ENCODE results near the gene ERCC8. TPM values are rescaled to one million over a fixed set of nuclear protein-coding genes. Genes with fewer than 3 reads are reported as not detected.
"Not testable (repeated sequence)": the region's sequence is repeated elsewhere in the genome, so short reads cannot be mapped to it uniquely, and the experiment has no call there.

ERCC8 gene
- polyA plus RNA-seq, 4 donors = 2.9 to 9.5 (median 5.9) TPM

DNA sequence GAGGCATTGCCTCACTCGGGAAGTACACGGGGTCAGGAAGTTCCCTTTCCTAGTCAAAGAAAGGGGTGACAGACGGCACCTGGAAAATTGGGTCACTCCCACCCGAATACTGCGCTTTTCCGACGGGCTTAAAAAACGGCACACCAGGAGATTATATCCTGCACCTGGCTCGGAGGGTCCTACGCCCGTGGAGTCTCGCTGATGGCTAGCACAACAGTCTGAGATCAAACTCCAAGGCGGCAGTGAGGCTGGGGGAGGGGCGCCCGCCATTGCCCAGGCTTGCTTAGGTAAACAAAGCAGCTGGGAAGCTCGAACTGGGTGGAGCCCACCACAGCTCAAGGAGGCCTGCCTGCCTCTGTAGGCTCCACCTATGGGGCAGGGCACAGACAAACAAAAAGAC, 84.3 kb downstream of the ERCC8 start:
- not testable (repeated sequence) for H3K4me1 ChIP-seq (ENCODE audit: control insufficient read depth in 3 of 3, insufficient read depth in 2 of 3, low read depth in 1 of 3, low read length in 2 of 3); H3K4me3 ChIP-seq (ENCODE audit: low read depth in 1 of 3, low read length in 3 of 3); H3K9me3 ChIP-seq (ENCODE audit: control insufficient read depth in 2 of 2, insufficient read depth in 1 of 2, low read depth in 1 of 2, low read length in 1 of 2); H3K36me3 ChIP-seq (ENCODE audit: control insufficient read depth in 3 of 3, insufficient read depth in 2 of 3, low read depth in 1 of 3, low read length in 3 of 3); DNase-seq; FAIRE-seq; H3K27ac ChIP-seq (ENCODE audit: low read depth in 1 of 3, low read length in 2 of 3); H3K27me3 ChIP-seq (ENCODE audit: control insufficient read depth in 3 of 3, insufficient read depth in 3 of 3, low read length in 3 of 3)
- WGBS, 3 donors = 89 to 98% (median 94%) methylated on average over 14 to 16 of the region's 16 CpGs

DNA sequence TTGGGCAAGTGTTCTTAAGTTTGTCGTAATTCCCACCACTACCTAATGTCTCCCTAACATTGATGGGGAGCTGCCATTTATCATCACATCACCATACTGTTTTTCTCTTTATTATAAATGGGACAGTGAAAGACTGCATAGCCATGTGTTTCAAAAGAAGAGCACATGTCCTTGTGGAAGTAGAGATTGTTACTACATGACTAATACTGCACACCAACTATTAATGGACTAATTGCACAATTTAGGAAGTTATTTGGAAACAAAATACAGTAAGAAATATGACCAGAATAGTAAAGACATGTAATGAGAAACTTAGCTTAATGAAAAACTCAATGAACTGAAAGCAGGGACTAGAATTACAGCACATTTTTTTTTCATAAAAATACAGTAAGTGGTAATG, 88.8 kb downstream of the ERCC8 start:
- no peak for FAIRE-seq
- no peaks in the 10 kb centered on the region for H3K9me3 ChIP-seq (ENCODE audit: control insufficient read depth in 2 of 2, insufficient read depth in 1 of 2, low read depth in 1 of 2, low read length in 1 of 2)
- H3K36me3 ChIP-seq (ENCODE audit: control insufficient read depth in 3 of 3, insufficient read depth in 2 of 3, low read depth in 1 of 3, low read length in 3 of 3) = no peaks in the 10 kb centered on the region
- peaks cover 0 to 7% (median 0%) of the 10 kb centered on the region in 3 donors for H3K4me1 ChIP-seq (ENCODE audit: control insufficient read depth in 3 of 3, insufficient read depth in 2 of 3, low read depth in 1 of 3, low read length in 2 of 3)
- no peaks in the 10 kb centered on the region for H3K27me3 ChIP-seq (ENCODE audit: control insufficient read depth in 3 of 3, insufficient read depth in 3 of 3, low read length in 3 of 3)
- H3K27ac ChIP-seq (ENCODE audit: low read depth in 1 of 3, low read length in 2 of 3) = no peak overlapping the region
- WGBS, 3 donors = 95 to 100% (median 96%) methylated on average over 1 of the region's 1 CpG
- no peak overlapping the region for H3K4me3 ChIP-seq (ENCODE audit: low read depth in 1 of 3, low read length in 3 of 3)
- DNase-seq = no peak

DNA sequence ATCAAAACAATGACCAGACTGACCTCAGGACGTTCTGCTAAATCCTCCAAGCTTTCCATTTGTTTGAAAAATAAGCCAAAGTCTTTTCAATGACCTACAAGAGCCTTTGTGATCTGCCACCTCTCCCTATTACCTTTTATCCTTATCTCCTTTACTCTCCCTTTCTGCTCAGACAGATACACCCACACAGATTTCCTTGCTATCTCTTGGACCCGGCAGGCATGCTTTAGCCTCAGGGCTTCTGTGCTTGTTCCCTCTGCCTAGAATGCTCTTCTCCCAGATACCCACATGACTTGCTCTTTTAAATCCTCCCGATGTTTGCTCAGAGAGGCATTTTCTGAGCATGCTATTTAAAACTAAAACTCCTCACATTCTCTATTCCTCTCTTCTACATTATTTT, 91.9 kb downstream of the ERCC8 start:
- Histone ChIP-seq H3K27ac (ENCODE audit: low read depth in 1 of 3, low read length in 2 of 3) (no peak overlapping the region), H3K4me3 (ENCODE audit: low read depth in 1 of 3, low read length in 3 of 3) (no peak overlapping the region), H3K9me3 (ENCODE audit: control insufficient read depth in 2 of 2, insufficient read depth in 1 of 2, low read depth in 1 of 2, low read length in 1 of 2) (no peaks in the 10 kb centered on the region), H3K36me3 (ENCODE audit: control insufficient read depth in 3 of 3, insufficient read depth in 2 of 3, low read depth in 1 of 3, low read length in 3 of 3) (no peaks in the 10 kb centered on the region), H3K27me3 (ENCODE audit: control insufficient read depth in 3 of 3, insufficient read depth in 3 of 3, low read length in 3 of 3) (no peaks in the 10 kb centered on the region), H3K4me1 (ENCODE audit: control insufficient read depth in 3 of 3, insufficient read depth in 2 of 3, low read depth in 1 of 3, low read length in 2 of 3) (peaks cover 0 to 7% (median 0%) of the 10 kb centered on the region in 3 donors)
- no peak for FAIRE-seq
- DNase-seq = peak in 1 of 2 donors; percentile 19
- 12 to 33% (median 31%) methylated on average over 3 of the region's 3 CpGs for WGBS, 3 donors

DNA sequence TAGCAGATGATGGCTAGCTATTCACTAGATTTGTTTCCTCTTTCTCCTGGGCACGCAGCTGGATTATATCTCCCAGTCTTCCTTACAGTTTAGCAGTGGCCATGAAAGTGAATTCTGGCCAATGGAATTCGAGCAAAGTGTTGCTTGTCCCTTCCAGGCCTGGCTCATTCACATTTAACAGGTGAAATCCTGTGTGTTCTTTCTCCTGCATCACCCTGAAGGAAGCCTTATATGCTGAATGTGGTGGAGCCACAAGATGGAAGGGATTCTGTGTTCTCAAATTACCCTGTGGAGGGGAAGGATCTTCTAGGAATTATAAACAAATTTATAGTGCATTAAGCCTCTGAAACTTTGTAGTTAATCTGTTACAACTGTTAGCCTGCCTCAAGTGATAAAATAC, 92.6 kb downstream of the ERCC8 start:
- H3K4me3 ChIP-seq (ENCODE audit: low read depth in 1 of 3, low read length in 3 of 3) = no peak overlapping the region
- no peaks in the 10 kb centered on the region for H3K9me3 ChIP-seq (ENCODE audit: control insufficient read depth in 2 of 2, insufficient read depth in 1 of 2, low read depth in 1 of 2, low read length in 1 of 2)
- H3K4me1 ChIP-seq (ENCODE audit: control insufficient read depth in 3 of 3, insufficient read depth in 2 of 3, low read depth in 1 of 3, low read length in 2 of 3) = peaks cover 0 to 7% (median 0%) of the 10 kb centered on the region in 3 donors
- no peak overlapping the region for H3K27ac ChIP-seq (ENCODE audit: low read depth in 1 of 3, low read length in 2 of 3)
- no peak for DNase-seq
- FAIRE-seq = no peak
- H3K27me3 ChIP-seq (ENCODE audit: control insufficient read depth in 3 of 3, insufficient read depth in 3 of 3, low read length in 3 of 3) = no peaks in the 10 kb centered on the region
- WGBS, 3 donors = 39 to 54% (median 42%) methylated on average over 2 of the region's 2 CpGs
- no peaks in the 10 kb centered on the region for H3K36me3 ChIP-seq (ENCODE audit: control insufficient read depth in 3 of 3, insufficient read depth in 2 of 3, low read depth in 1 of 3, low read length in 3 of 3)

- FAIRE-seq = no peak
- Histone ChIP-seq H3K4me1 (ENCODE audit: control insufficient read depth in 3 of 3, insufficient read depth in 2 of 3, low read depth in 1 of 3, low read length in 2 of 3) (peaks cover 0 to 7% (median 0%) of the 10 kb centered on the region in 3 donors), H3K27me3 (ENCODE audit: control insufficient read depth in 3 of 3, insufficient read depth in 3 of 3, low read length in 3 of 3) (no peaks in the 10 kb centered on the region), H3K27ac (ENCODE audit: low read depth in 1 of 3, low read length in 2 of 3) (no peak overlapping the region), H3K9me3 (ENCODE audit: control insufficient read depth in 2 of 2, insufficient read depth in 1 of 2, low read depth in 1 of 2, low read length in 1 of 2) (no peaks in the 10 kb centered on the region), H3K4me3 (ENCODE audit: low read depth in 1 of 3, low read length in 3 of 3) (no peak overlapping the region), H3K36me3 (ENCODE audit: control insufficient read depth in 3 of 3, insufficient read depth in 2 of 3, low read depth in 1 of 3, low read length in 3 of 3) (no peaks in the 10 kb centered on the region)
- DNase-seq = no peak
Measured at GRCh38 chr5:60851626-60852025, 93.2 kb downstream of the ERCC8 start.

GRCh38 chr5:60846298-60846697, 98.6 kb downstream of the ERCC8 start:
- Histone ChIP-seq H3K4me3 (ENCODE audit: low read depth in 1 of 3, low read length in 3 of 3) (no peak overlapping the region), H3K9me3 (ENCODE audit: control insufficient read depth in 2 of 2, insufficient read depth in 1 of 2, low read depth in 1 of 2, low read length in 1 of 2) (no peaks in the 10 kb centered on the region), H3K27ac (ENCODE audit: low read depth in 1 of 3, low read length in 2 of 3) (no peak overlapping the region), H3K4me1 (ENCODE audit: control insufficient read depth in 3 of 3, insufficient read depth in 2 of 3, low read depth in 1 of 3, low read length in 2 of 3) (peaks cover 2 to 3% (median 2%) of the 10 kb centered on the region in 3 donors), H3K27me3 (ENCODE audit: control insufficient read depth in 3 of 3, insufficient read depth in 3 of 3, low read length in 3 of 3) (peaks cover 0 to 12% (median 11%) of the 10 kb centered on the region in 3 donors), H3K36me3 (ENCODE audit: control insufficient read depth in 3 of 3, insufficient read depth in 2 of 3, low read depth in 1 of 3, low read length in 3 of 3) (no peaks in the 10 kb centered on the region)
- FAIRE-seq = no peak
- WGBS, 3 donors = 93 to 97% (median 93%) methylated on average over 1 of the region's 1 CpG
- no peak for DNase-seq

DNA sequence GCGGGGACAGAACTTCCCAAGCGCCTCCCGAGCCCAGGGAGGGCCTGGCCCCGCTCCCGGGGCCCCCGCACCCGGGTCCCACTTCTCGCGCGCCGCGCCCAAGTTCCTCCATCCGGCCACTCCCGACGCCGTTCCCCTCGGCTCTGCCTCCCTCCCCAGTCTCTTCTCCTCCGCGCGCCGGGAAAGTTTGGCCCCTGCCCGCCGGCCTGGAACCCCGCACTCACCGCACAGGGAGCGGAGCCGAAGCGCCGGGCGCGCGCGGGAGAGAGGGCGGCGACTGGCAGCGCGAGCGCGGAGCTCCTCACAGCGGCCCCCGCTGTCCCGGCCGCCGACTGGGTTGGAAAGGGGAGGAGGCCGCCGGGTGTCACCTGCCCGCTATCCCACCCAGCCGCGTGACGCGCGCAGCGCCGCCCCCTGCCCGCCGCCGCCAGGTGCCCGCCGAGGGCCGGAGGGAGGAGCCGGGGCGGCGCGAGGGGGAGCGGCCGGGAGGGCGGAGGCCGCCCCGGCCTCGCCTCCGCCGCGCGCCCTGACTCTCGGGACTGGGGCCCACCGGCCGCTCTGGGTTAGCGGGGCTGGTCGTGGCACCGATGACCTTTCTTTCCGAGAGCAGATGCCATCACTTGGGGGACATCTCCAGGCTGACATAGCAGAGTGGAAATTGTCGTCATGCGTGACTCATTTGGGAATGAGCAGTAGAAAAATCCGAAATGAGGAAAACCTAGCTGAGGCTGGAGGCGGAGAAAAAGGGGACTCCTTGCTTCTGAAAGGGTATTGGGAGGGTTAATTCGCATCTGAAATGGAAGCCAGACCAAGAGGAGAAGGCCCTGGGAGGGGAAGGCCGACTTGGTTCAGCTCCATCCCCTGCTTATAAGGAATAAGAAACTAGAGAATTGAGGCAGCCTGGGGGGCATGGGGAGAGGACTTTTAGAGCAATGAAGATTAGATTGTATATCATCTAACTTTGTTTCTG, 100.6 kb downstream of the ERCC8 start, which contains the start of gene ELOVL7:
TSS of gene ELOVL7 (minus strand) at position 334 of the 970 bp plus-strand sequence. CDS start 56,872 bp downstream, outside the sequence.
- Histone ChIP-seq H3K27ac (ENCODE audit: low read depth in 1 of 3, low read length in 2 of 3) (peak within 1 kb of the TSS; percentile 58 to 81 (median 60)), H3K36me3 (ENCODE audit: control insufficient read depth in 3 of 3, insufficient read depth in 2 of 3, low read depth in 1 of 3, low read length in 3 of 3) (peaks cover 0 to 3% (median 0%) of the 10 kb centered on the region in 3 donors), H3K9me3 (ENCODE audit: control insufficient read depth in 2 of 2, insufficient read depth in 1 of 2, low read depth in 1 of 2, low read length in 1 of 2) (no peaks in the 10 kb centered on the region), H3K27me3 (ENCODE audit: control insufficient read depth in 3 of 3, insufficient read depth in 3 of 3, low read length in 3 of 3) (peaks cover 0 to 12% (median 11%) of the 10 kb centered on the region in 3 donors), H3K4me1 (ENCODE audit: control insufficient read depth in 3 of 3, insufficient read depth in 2 of 3, low read depth in 1 of 3, low read length in 2 of 3) (peaks cover 2 to 3% (median 2%) of the 10 kb centered on the region in 3 donors), H3K4me3 (ENCODE audit: low read depth in 1 of 3, low read length in 3 of 3) (peak within 1 kb of the TSS; percentile 66 to 99 (median 86))
- peak; percentile 89 to 96 for DNase-seq
- no peak for FAIRE-seq
- WGBS, 3 donors = 0 to 1% (median 0%) methylated on average over 54 to 87 of the region's 87 CpGs

DNA sequence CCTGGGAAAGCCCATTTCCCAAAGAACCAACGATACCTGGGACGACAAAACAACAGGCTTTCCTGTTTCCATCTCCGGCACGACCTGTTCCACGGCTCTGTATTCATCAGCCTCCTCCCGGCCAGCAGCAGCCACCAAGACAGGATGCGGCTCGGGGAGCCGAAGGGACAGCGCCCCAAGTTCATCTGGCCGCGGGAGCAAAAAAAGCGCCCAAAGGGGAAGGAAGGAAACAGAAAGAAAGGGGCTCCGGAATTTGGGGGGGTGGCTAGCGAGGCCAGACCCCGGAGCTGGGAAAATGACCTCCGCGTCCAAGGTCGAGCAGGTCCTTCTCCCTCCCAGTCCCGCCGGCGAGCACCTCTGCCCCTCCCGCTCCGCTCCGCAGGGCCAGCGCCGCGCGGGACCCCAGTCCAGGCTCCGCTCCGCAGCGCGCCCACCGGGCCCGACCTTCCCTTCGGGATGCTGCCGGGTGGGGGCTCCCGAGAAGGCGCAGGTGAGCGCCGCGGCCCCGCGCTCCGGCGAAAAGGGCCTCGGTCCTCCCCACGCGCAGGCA, 101.4 kb downstream of the ERCC8 start:
- DNase-seq (peak; percentile 44 to 69), FAIRE-seq (no peak)
- peak overlapping the region; percentile 5 to 81 (median 58) for H3K27ac ChIP-seq (ENCODE audit: low read depth in 1 of 3, low read length in 2 of 3)
- 1% methylated on average over 20 to 49 of the region's 49 CpGs for WGBS, 3 donors
- no peaks in the 10 kb centered on the region for H3K9me3 ChIP-seq (ENCODE audit: control insufficient read depth in 2 of 2, insufficient read depth in 1 of 2, low read depth in 1 of 2, low read length in 1 of 2)
- H3K4me1 ChIP-seq (ENCODE audit: control insufficient read depth in 3 of 3, insufficient read depth in 2 of 3, low read depth in 1 of 3, low read length in 2 of 3) = peaks cover 2 to 3% (median 2%) of the 10 kb centered on the region in 3 donors
- H3K36me3 ChIP-seq (ENCODE audit: control insufficient read depth in 3 of 3, insufficient read depth in 2 of 3, low read depth in 1 of 3, low read length in 3 of 3) = peaks cover 0 to 3% (median 0%) of the 10 kb centered on the region in 3 donors
- H3K4me3 ChIP-seq (ENCODE audit: low read depth in 1 of 3, low read length in 3 of 3) = peak overlapping the region; percentile 66 to 99 (median 86)
- H3K27me3 ChIP-seq (ENCODE audit: control insufficient read depth in 3 of 3, insufficient read depth in 3 of 3, low read length in 3 of 3) = peaks cover 0 to 12% (median 11%) of the 10 kb centered on the region in 3 donors

All from small intestine (tissue), 7 donors.